KMS-11 (cell line): ENCODE results near the gene CHIT1.

ENCODE experiments used
- H2AFZ ChIP-seq: fragments of 200-600 bp; sonication (generic); 2 replicates; pipeline ENCODE4 v1.6.1; 2016; ENCODE audit warnings: antibody characterized with exemption, mixed run types, low read depth
- H3K27ac ChIP-seq: fragments of 200-600 bp; sonication (generic); 2 replicates; pipeline ENCODE4 v1.6.1; 2016; ENCODE audit warnings: mild to moderate bottlenecking, mixed run types
- H3K27me3 ChIP-seq: fragments of 200-600 bp; sonication (generic); 2 replicates; pipeline ENCODE4 v1.6.1; 2017; ENCODE audit warnings: mild to moderate bottlenecking, low read depth, mixed run types, moderate library complexity; ENCODE audit not compliant: insufficient read depth
- H3K36me3 ChIP-seq: fragments of 200-600 bp; sonication (generic); 2 replicates; pipeline ENCODE4 v1.6.1; 2017; ENCODE audit warnings: mild to moderate bottlenecking, mixed run types; ENCODE audit not compliant: insufficient read depth
- H3K4me1 ChIP-seq: fragments of 200-600 bp; sonication (generic); 2 replicates; pipeline ENCODE4 v1.6.1; 2016; ENCODE audit warnings: mild to moderate bottlenecking, low read depth, mixed run types; ENCODE audit not compliant: poor library complexity, severe bottlenecking
- H3K4me2 ChIP-seq: fragments of 200-600 bp; sonication (generic); 2 replicates; pipeline ENCODE4 v1.7.0; 2016; ENCODE audit warnings: mild to moderate bottlenecking, mixed run types
- H3K4me3 ChIP-seq: fragments of 200-600 bp; sonication (generic); IDR thresholded peaks from 2 replicates; pipeline ENCODE4 v1.6.1; 2017; ENCODE audit warnings: low read depth, low read length, mixed read lengths; ENCODE audit not compliant: insufficient read depth
- H3K79me2 ChIP-seq: fragments of 200-600 bp; sonication (generic); 2 replicates; pipeline ENCODE4 v1.6.1; 2016; ENCODE audit warnings: low read depth, mixed run types; ENCODE audit not compliant: insufficient read depth
- H3K9ac ChIP-seq: fragments of 200-600 bp; sonication (generic); 2 replicates; pipeline ENCODE4 v1.6.1; 2016; ENCODE audit warnings: mild to moderate bottlenecking, mixed run types
- H4K20me1 ChIP-seq: fragments of 200-600 bp; sonication (generic); 2 replicates; pipeline ENCODE4 v1.6.1; 2016; ENCODE audit warnings: mild to moderate bottlenecking, mixed run types; ENCODE audit not compliant: insufficient read depth
- CTCF ChIP-seq: fragments of 200-600 bp; sonication (generic); conservative IDR thresholded peaks from 2 replicates; pipeline ENCODE4 v1.6.1; 2017; ENCODE audit warnings: low read depth, mild to moderate bottlenecking, antibody characterized with exemption, low read length, moderate library complexity, mixed read lengths

Gene CHIT1

DNA sequence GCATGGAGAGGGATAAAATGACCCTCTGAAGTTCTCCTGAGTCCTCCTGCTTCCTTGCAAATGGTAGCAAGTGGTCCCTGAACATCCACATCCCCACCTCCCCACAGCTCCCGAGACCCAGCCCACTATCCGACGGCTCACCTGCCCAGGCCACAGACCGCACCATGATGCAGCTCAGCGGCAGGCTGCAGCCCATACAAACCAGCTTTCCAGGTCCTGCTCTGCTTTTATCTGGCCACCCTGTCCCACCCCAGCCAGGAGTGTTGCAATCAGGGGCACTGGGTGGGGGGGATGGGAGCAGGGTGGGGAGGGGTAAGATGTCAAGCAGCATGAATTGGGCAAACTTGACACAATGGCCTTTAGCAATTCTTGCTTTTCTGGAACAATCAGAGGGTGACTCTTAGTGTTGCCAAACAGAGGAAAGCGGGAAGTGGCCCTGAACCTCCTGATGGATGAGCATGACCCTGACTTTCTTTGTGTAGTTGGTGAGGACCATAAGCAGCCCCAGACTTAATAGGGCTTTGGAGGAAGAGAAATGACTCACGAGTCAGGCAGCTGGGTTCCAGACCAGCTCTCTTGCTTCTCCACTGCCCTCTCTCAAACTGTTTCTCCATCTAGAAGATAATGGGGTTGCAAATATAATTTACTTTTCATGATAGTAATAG, at the start of gene CHIT1:
Gene CHIT1, minus strand, starts transcription at position 203 of the 665 bp plus-strand sequence. Its CDS starts 37 bp downstream, at position 166.
- Histone ChIP-seq H3K27me3 (no peaks in the 10 kb centered on the region; the same call in 1 of the 2 replicates), H3K4me3 (no peak within 1 kb of the TSS), H3K36me3 (no peaks in the 10 kb centered on the region), H4K20me1 (no peaks in the 10 kb centered on the region), H2AFZ (no peak within 1 kb of the TSS), H3K4me1 (no peaks in the 10 kb centered on the region), H3K79me2 (no peaks in the 10 kb centered on the region), H3K9ac (no peak within 1 kb of the TSS), H3K4me2 (no peak within 1 kb of the TSS), H3K27ac (no peak within 1 kb of the TSS)
- TF ChIP-seq CTCF, result no peak

- Histone ChIP-seq H3K4me3 (no peak overlapping the region), H3K4me2 (peak overlapping the region; percentile 38; the same call in 1 of the 2 replicates), H3K4me1 (peaks cover 79% of the 10 kb centered on the region), H3K36me3 (no peaks in the 10 kb centered on the region), H3K27me3 (no peaks in the 10 kb centered on the region), H4K20me1 (no peaks in the 10 kb centered on the region), H3K27ac (no peak overlapping the region), H2AFZ (no peak overlapping the region), H3K9ac (no peak overlapping the region), H3K79me2 (peaks cover 10% of the 10 kb centered on the region; the same call in 1 of the 2 replicates)
- TF ChIP-seq CTCF, result no peak
Measured at GRCh38 chr1:203278885-203279406, 49.5 kb upstream of the CHIT1 start.

- no peak overlapping the region for H3K9ac ChIP-seq
- peak overlapping the region; percentile 38; the same call in 1 of the 2 replicates for H2AFZ ChIP-seq
- H3K79me2 ChIP-seq, result peaks cover 10% of the 10 kb centered on the region; the same call in 1 of the 2 replicates
- H3K36me3 ChIP-seq, result no peaks in the 10 kb centered on the region
- peaks cover 79% of the 10 kb centered on the region for H3K4me1 ChIP-seq
- TF ChIP-seq CTCF, result no peak
- no peaks in the 10 kb centered on the region for H3K27me3 ChIP-seq
- peak overlapping the region; percentile 38 for H3K4me2 ChIP-seq
- H3K27ac ChIP-seq, result peak overlapping the region; percentile 13; the same call in 1 of the 2 replicates
- H3K4me3 ChIP-seq, result no peak overlapping the region
- H4K20me1 ChIP-seq, result no peaks in the 10 kb centered on the region
Measured at GRCh38 chr1:203278082-203278884, 48.8 kb upstream of the CHIT1 start.

DNA sequence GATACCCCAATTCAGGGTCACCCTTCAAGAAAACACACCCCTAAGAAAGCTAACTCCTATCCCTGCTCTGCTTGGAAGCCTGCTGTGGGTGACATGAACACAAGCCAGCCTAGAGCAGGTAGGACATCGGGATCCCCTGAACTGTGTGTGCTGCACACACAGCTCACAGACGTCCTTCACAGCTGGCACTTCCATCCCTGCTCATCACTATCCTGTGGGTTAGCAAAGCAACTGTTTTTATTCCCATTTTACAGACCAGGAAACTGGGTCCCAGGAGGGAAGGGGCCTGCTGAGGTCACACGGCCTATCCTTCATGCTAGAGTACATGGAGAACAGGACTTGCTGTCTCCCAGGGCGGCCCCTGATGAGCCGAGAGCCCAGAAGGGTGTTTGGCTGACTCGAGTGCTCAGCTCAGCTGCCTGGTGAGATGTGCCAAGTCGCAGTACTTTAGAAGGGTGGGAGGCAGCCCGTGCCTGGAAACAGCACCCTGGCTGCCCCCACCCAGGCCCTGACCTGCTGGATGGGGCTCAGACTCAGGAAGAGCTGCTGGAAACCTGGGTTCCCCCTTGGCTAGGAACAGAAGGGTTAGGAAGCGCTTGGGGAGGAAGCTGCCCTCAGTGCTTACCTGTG, 47.6 kb upstream of the CHIT1 start:
- H3K79me2 ChIP-seq, result peaks cover 10% of the 10 kb centered on the region; the same call in 1 of the 2 replicates
- no peak overlapping the region for H3K4me2 ChIP-seq
- H3K9ac ChIP-seq, result no peak overlapping the region
- TF ChIP-seq CTCF, result no peak
- H3K4me1 ChIP-seq, result peaks cover 77% of the 10 kb centered on the region
- H2AFZ ChIP-seq, result no peak overlapping the region
- no peaks in the 10 kb centered on the region for H3K27me3 ChIP-seq
- no peak overlapping the region for H3K4me3 ChIP-seq
- H3K36me3 ChIP-seq, result no peaks in the 10 kb centered on the region
- no peaks in the 10 kb centered on the region for H4K20me1 ChIP-seq
- H3K27ac ChIP-seq, result no peak overlapping the region
